Stimulated activated CD8-positive, alpha-beta memory T cell treated with anti-CD3 and anti-CD28 coated beads, Interleukin-12 subunit alpha, Interleukin-12 subunit beta, amount 100 ng/mL, for 4 hours (primary cell): Measurements from ENCODE around the gene CASS4.
A peak's percentile ranks its signal among the peaks of the same experiment; 100 is the strongest.

Source experiments
- DNase-seq: peaks from one replicate; pipeline ENCODE4 v3.0.0-alpha.2; 2020; ENCODE audit warnings: low read depth

CASS4 gene

GRCh38 chr20:56445130-56445529, 33.1 kb downstream of the CASS4 start:
- DNase-seq: no peak

DNA sequence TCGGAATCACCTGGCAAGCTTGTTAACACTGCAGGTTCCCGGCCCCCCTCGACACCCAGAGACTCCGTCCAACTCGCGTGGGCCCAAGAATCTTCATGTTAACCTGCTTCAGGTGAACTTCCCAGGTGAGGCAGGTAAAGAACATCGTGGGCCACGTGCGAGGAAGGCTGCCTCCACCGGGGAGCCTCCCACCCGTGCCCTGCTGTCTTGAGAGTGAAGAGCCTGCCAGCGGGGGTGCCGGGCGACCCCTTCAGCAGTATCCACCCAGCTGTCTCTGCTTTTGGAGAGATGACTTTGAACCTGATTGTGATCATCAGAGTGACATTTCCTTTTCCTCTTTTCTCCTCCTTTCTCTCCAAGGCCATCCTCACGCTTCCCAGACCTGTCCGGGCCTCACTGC, 33.5 kb downstream of the CASS4 start:
- no peak for DNase-seq

GRCh38 chr20:56447227-56447626, 35.2 kb downstream of the CASS4 start:
- no peak for DNase-seq

- DNase-seq: no peak
These were observed 37.4 kb downstream of the CASS4 start for GRCh38 chr20:56449459-56449858.

DNA sequence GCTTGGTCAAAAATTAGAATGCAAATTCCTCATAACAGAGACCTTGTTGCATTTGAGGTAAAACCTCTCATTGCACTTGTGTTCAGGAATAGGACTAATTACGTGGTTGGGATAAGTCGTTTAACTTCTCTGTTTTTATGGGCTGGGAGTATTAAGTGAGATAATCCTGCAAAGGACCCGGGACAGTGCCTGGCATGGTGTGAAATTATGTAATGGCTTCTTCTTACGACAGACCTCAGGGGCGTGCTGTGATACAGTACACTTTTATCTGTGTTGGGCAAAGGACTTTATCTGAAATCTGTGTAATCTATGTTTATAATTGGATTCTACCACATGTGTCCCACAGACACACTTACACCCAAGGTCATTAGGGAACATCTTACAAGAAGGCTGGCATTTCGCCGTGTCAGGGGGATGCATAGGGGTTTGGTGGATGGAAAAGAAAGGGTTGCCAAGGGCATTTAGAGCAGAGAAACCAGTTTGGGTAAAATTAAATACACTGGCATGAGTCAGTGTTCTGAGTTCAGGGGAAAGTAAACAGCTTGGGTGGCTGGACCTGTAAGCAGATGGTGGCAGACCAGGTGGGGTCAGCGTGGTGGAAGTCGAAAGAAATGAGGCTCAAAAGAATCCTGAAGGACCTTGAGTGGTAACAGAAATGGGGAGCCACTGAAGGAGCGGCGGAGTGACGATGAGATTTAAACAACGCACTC, 39.2 kb downstream of the CASS4 start:
- no peak for DNase-seq

DNA sequence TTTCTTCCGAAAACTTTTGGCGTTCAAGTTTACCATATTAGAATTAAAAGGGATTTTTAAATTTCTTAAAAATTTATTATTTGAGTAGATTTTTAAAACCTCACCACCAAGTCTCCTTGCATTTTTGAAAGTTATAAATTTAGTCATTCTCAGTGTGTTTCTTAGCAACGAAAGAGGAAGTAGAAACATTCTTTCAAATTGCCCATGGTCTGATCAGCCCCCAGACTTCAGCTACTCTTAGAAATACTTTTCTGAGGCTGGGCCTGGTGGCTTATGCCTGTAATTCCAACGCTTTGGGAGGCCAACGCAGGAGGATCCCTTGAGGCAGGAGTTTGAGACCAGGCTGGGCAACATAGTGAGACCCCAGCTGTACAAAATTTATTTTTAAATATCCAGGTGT, 41.3 kb downstream of the CASS4 start:
- DNase-seq: no peak

- no peak for DNase-seq
These were observed 42.7 kb downstream of the CASS4 start for GRCh38 chr20:56454754-56455153.

DNA sequence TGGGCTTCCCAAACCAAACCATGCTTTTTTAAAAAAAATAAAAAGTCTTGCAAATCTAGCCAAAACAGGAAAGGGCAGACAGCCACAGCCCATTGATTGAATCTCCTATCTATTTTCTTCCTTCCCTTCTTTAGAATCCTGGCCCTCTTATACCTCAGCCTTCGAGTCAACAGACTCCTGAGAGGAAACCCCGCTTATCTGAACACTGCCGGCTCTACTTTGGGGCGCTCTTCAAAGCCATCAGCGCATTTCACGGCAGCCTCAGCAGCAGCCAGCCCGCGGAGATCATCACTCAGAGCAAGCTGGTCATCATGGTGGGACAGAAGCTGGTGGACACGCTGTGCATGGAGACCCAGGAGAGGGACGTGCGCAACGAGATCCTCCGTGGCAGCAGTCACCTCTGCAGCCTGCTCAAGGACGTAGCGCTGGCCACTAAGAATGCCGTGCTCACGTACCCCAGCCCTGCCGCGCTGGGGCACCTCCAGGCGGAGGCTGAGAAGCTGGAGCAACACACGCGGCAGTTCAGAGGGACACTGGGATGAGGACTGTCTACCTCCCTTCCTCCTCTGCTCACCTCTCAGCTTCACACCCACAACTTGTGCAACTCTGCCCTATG, 46.3 kb downstream of the CASS4 start:
- DNase-seq: no peak

DNA sequence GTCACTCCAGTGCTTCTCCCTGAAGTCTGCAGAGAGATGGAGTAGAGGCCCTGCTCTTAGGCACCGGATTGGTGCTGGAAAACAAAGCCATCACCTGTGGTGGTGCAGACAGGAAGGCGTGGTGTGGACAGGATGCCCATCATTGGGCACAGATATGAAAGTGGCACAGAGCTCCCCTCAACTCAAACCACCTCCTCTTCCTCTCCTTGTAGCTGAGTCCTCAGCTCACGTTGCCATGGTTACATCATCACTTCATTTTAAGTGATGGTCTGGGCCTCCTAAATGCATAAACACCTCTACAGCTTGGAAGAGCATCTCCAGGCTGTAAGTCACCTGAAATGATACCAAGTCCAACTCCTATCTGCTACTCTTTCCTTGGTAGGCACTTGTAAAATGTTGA, 48.4 kb downstream of the CASS4 start:
- DNase-seq: peak; percentile 7

DNA sequence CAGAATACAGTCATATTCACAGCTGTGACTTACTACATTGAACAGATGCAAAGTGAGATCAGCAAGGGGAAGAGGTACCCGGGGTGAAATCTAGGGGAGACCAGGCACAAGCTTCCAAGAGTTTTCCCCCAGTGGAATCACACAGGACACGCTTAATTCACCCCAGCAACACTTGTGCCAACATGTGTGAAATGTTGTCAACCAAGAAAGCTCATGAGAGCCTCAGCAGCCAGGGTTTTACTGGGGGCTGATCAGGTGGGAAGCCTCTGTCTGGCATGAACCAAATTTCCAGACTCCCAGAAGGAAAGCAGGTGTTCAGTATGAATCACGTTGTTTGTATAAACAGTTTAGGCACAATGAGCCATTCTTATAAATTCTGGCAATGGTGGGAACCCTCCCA, 49.5 kb downstream of the CASS4 start:
- no peak for DNase-seq

DNA sequence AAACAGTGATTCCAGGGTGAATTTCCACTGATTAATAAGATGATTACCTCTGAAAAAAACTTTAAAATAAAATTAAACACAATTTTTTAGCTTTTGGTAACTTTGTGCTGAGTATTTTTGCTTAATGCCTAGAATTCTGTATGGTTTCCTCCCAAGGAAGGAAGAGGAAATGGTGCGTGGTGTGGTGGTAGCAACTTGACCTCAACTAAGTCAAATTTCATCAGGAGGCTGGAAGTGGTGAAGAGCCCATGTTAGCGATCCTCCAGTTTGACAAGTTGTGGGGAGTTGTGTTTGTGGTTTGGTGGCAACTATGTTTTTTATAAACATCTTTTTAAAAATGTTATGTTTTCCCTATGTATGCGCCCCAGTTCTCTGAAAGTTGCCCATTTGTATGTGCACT, 51.4 kb downstream of the CASS4 start:
- DNase-seq: no peak

DNA sequence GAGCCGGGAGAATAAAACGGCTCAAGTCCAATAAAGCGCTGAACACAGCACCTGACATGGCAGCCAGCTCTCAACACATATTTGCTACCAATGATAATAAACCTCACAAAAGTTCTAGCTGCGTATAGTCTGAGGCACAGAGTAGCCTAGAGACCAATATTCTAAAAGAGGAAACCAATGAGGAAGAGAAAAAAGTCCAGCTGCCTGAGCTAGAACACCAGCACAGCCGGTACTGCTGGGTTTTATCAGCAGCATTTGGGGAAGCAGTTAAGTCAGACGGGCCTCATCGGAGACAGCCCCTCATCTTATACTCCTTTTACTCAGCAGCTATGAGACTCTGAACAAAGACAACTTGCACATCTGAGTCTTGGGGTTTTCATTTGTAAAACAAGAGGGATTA, 53.9 kb downstream of the CASS4 start:
- no peak for DNase-seq

DNA sequence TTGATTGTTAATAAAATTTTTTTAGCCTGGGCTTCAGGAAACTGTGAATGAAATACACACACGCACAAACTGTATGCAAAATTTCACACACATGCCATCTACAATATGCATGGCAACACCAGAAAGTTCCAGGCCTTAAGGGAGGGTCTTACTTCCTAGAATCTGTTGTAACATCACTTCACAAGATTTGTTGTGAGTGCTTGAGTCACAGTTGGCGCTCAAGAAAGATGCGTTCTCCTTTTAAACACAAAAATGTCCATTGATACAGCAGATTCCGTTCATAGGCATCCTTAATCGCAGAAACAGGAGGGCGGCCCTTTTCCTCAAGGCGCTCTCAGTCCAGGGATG, 55.9 kb downstream of the CASS4 start:
- DNase-seq: no peak

GRCh38 chr20:56468316-56469076, 56.4 kb downstream of the CASS4 start, which contains the start of gene RTF2:
RTF2 (plus strand) TSS chr20:56468627; CDS start chr20:56468698, 71 bp downstream.
- DNase-seq: peak; percentile 96

DNA sequence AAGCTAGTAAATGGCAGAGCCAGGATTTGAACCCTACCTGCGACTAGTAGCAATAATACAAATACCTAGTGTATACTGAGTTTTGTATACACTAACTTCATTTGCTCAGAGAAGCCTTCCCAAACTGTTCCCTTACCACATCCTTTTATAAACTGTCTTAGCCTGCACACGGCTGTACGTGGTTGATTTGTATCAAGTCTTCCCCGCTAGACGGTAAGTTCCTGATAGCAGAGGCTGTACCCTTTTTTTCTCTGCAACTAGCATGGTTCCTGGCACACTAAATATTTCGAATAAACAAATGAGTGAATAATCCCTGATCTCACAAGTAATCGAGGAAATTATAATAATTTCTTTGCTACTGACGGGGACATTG, 57.0 kb downstream of the CASS4 start:
- no peak for DNase-seq

DNA sequence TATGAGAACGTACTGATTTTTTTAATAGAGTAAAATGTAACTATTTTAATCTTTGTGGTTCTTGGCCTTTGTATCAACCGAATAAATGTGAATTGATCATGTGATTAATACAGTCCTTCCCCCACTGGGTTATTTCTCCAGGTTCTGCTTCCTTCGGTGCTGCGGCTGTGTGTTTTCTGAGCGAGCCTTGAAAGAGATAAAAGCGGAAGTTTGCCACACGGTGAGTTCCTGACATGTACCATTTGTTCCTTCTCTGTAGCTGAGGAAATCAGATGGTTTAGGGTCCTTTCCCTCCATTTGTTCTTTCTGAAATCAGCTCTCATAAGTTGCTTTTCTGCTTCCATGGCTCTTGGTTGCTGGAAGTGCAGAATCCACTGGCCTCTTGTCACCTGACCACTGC, 71.9 kb downstream of the CASS4 start:
- no peak for DNase-seq

DNA sequence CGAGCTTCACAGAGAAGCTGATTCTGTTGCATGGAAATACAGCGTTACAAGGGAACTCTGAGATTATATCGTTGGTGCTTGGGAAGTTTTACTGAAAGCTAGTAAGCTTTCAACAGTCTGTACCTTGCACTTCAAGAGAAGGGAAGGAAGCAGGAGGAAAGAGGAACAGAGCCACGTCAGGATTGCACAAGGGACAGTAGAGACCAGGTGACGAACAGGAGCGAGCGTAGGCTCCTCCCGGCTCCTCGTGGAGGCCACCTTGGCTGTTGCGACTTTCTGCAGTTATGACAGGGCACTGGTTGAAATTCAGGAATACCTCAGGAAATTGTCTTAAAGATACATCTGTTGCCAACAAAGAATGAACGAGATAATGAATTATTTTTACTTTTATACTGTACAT, 75.2 kb downstream of the CASS4 start:
- no peak for DNase-seq

GRCh38 chr20:56488566-56488965, 76.5 kb downstream of the CASS4 start:
- no peak for DNase-seq

- DNase-seq: no peak
These were observed 89.1 kb downstream of the CASS4 start for GRCh38 chr20:56501116-56501515.

DNA sequence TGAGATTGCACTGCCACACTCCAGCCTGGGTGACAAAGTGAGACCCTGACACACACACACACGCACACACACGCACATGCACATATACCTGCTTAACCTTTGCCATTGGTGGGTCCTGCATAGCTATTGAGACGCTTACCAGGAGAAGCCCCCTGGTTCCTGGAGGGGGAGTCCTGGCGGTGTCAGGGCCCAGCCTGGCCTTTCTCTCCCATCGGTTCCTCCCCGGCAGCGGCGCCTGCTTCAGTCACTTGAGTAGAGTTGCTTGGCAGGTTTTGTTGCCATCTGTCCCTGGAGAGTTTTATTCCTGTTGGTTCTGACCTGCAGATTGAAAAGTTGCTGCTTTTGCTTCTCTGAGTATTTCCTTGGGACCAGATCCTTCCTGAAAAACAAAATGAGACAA, 91.9 kb downstream of the CASS4 start:
- no peak for DNase-seq

- DNase-seq: no peak
These were observed 92.4 kb downstream of the CASS4 start for GRCh38 chr20:56504373-56505005.

DNA sequence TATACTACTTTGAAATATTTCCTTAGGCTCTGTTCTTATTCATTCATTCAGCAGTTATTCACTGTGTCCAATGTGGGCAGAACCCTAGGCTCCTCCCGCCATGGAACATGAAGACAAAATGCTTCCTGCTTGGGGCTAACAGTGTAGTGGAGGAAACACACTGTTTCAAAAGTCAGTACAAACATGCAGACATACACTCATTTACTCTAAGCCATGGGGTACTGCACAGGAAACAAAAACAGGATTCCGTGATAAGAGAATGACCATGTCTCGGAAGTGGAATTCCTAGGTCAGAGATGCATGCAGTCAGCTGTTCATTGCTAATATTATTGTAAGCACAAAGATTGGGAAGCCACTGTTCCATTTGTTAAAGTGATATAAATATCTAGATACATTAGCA, 94.0 kb downstream of the CASS4 start:
- DNase-seq: no peak
